HepG2 (cell line): ENCODE measurements around the gene POLDIP3. TPM values are rescaled to one million over a fixed set of nuclear protein-coding genes. Genes with fewer than 3 reads are reported as not detected.

Experiments
- BCL3 ChIP-seq: sonication (generic); formaldehyde crosslinking; IDR thresholded peaks from 2 replicates; pipeline ENCODE4 v1.5.1; 2020; ENCODE audit warnings: mild to moderate bottlenecking, missing genetic modification reagents, moderate library complexity
- CBFB ChIP-seq: sonication (generic); formaldehyde crosslinking; IDR thresholded peaks from 2 replicates; pipeline ENCODE4 v1.4.0; 2020; ENCODE audit warnings: missing genetic modification reagents
- FOXC1 ChIP-seq: sonication (generic); formaldehyde crosslinking; IDR thresholded peaks from 2 replicates; pipeline ENCODE4 v1.8.0; 2022; ENCODE audit warnings: mild to moderate bottlenecking, missing genetic modification reagents, borderline replicate concordance
- NCOA1 ChIP-seq: sonication (generic); formaldehyde crosslinking; IDR thresholded peaks from 2 replicates; pipeline ENCODE4 v1.9.0; 2021; ENCODE audit warnings: missing genetic modification reagents
- NR3C1 ChIP-seq: sonication (generic); formaldehyde crosslinking; IDR thresholded peaks from 2 replicates; pipeline ENCODE4 v1.4.0; 2020; ENCODE audit warnings: missing genetic modification reagents
- RBFOX2 ChIP-seq: fragments of 200-400 bp; formaldehyde crosslinking; IDR thresholded peaks from 2 replicates; pipeline ENCODE4 v1.6.1; 2017; ENCODE audit warnings: low read depth, mild to moderate bottlenecking, low read length
- RBM22 ChIP-seq: fragments of 200-400 bp; formaldehyde crosslinking; optimal IDR thresholded peaks from 2 replicates; pipeline ENCODE3; 2017; ENCODE audit warnings: mild to moderate bottlenecking, low read length, moderate library complexity
- RBM39 ChIP-seq: fragments of 200-400 bp; formaldehyde crosslinking; IDR thresholded peaks from one replicate; pipeline ENCODE4 v1.6.1; 2018; ENCODE audit warnings: antibody characterized with exemption, mild to moderate bottlenecking, low read depth, low read length; ENCODE audit not compliant: poor library complexity, severe bottlenecking
- SMARCE1 ChIP-seq: fragments of 450-650 bp; IDR thresholded peaks from 2 replicates; pipeline ENCODE4 v1.6.1; 2017; ENCODE audit warnings: borderline replicate concordance
- SNRNP70 ChIP-seq: fragments of 200-400 bp; formaldehyde crosslinking; IDR thresholded peaks from 2 replicates; pipeline ENCODE4 v1.6.1; 2017; ENCODE audit warnings: mild to moderate bottlenecking, low read depth, low read length, moderate library complexity
- ZC3H13 ChIP-seq: sonication (generic); formaldehyde crosslinking; IDR thresholded peaks from 2 replicates; pipeline ENCODE4 v1.8.1; 2023; ENCODE audit warnings: mild to moderate bottlenecking, missing genetic modification reagents, moderate library complexity
- ZNF121 ChIP-seq: sonication (generic); formaldehyde crosslinking; IDR thresholded peaks from 2 replicates; pipeline ENCODE4 v1.5.0; 2020; ENCODE audit warnings: mild to moderate bottlenecking, missing genetic modification reagents
- ZNF543 ChIP-seq: sonication (generic); formaldehyde crosslinking; IDR thresholded peaks from 2 replicates; pipeline ENCODE4 v1.4.0; 2020; ENCODE audit warnings: mild to moderate bottlenecking, missing genetic modification reagents
- ZNF761 ChIP-seq: sonication (generic); formaldehyde crosslinking; conservative IDR thresholded peaks from 2 replicates; pipeline ENCODE4 v1.4.0; 2020; ENCODE audit warnings: mild to moderate bottlenecking, missing genetic modification reagents
- ZNF772 ChIP-seq: sonication (generic); formaldehyde crosslinking; IDR thresholded peaks from 2 replicates; pipeline ENCODE4 v1.5.0; 2020; ENCODE audit warnings: mild to moderate bottlenecking, missing genetic modification reagents
- polyA plus RNA-seq, 8 experiments: library from polyadenylated mRNA; depleted of rRNA in 3 of 8; stranded (reverse) in 7 of 8; unstranded in 1 of 8; fragments of >200 nt; fragmentation: Illumina TruSeq in 4 of 8; extraction: Trizol in 4 of 8; gene quantifications; 2 replicates each; pipeline versions ENCODE4 v1.2.1 to v1.2.3, GENCODE V29; 2011 to 2016; ENCODE audit warnings: low read depth in 4 of 8, missing spikeins in 1 of 8, mixed read lengths in 1 of 8; ENCODE audit not compliant: insufficient read depth in 1 of 8
- total RNA-seq, 5 experiments: library from RNA; depleted of rRNA; stranded (reverse); fragments of >200 nt; fragmentation: Illumina TruSeq; extraction: Trizol; gene quantifications; 2 replicates each; pipeline ENCODE4 v1.2.3, GENCODE V29; 2016; ENCODE audit warnings: low read depth in 1 of 5
- TF ChIP-seq, protein P1 (sequence below): sonication (generic); formaldehyde crosslinking; conservative IDR thresholded peaks from 2 replicates; pipeline ENCODE4 v1.8.0; 2022; ENCODE audit warnings: mild to moderate bottlenecking, moderate library complexity, missing genetic modification reagents
- TF ChIP-seq, protein P2 (sequence below): sonication (generic); formaldehyde crosslinking; IDR thresholded peaks from 2 replicates; pipeline ENCODE4 v1.4.0; 2020; ENCODE audit warnings: missing genetic modification reagents
- TF ChIP-seq, protein P3 (sequence below): sonication (generic); formaldehyde crosslinking; IDR thresholded peaks from 2 replicates; pipeline ENCODE4 v1.8.0; 2022; ENCODE audit warnings: missing genetic modification reagents, mild to moderate bottlenecking, borderline replicate concordance
- TF ChIP-seq, protein P4 (sequence below): sonication (generic); formaldehyde crosslinking; IDR thresholded peaks from 2 replicates; pipeline ENCODE4 v1.5.1; 2020; ENCODE audit warnings: missing genetic modification reagents, mild to moderate bottlenecking, borderline replicate concordance
- TF ChIP-seq, protein P5 (sequence below): sonication (generic); formaldehyde crosslinking; IDR thresholded peaks from 2 replicates; pipeline ENCODE4; 2020; ENCODE audit warnings: missing genetic modification reagents, mild to moderate bottlenecking, borderline replicate concordance

Gene POLDIP3
- total and polyA plus RNA-seq, 2 of the 13 experiments (the other 11 are each of a cell fraction or from before 2014, with no cell fraction given) = 45.8 to 47.4 TPM

DNA sequence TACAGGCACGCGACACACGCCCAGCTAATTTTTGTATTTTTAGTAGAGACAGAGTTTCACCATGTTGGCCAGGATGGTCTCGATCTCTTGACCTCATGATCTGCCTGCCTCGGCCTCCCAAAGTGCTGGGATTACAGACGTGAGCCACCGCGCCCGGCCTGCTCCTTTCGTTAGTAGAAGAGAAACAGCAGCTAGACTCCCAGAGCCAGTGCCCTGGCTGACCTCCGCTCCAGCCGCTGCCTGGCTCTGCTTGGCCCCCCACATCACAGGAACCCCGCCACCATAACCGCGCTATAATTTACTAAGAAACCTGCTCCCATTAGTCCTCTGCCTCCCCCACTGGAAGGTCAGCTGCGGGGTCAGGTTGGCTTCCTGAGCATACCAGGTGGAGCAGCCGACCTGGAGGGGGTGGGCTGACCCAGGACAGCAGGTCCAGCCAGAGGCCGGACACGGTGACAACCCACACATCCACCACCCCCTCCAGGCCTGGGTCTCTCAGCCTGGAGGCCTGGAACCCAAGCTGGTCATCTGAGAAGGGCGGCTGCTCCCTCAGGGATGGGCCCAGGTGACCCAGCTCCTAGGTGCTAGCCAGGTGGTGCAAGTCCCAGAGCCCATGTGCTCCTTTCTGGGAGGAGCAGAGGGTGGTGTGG is 7.5 kb upstream of the POLDIP3 start (continued):
- TF ChIP-seq, protein P1, sequence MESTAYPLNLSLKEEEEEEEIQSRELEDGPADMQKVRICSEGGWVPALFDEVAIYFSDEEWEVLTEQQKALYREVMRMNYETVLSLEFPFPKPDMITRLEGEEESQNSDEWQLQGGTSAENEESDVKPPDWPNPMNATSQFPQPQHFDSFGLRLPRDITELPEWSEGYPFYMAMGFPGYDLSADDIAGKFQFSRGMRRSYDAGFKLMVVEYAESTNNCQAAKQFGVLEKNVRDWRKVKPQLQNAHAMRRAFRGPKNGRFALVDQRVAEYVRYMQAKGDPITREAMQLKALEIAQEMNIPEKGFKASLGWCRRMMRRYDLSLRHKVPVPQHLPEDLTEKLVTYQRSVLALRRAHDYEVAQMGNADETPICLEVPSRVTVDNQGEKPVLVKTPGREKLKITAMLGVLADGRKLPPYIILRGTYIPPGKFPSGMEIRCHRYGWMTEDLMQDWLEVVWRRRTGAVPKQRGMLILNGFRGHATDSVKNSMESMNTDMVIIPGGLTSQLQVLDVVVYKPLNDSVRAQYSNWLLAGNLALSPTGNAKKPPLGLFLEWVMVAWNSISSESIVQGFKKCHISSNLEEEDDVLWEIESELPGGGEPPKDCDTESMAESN (CRISPR knock-in tag) = no peak
- TF ChIP-seq, protein P2, sequence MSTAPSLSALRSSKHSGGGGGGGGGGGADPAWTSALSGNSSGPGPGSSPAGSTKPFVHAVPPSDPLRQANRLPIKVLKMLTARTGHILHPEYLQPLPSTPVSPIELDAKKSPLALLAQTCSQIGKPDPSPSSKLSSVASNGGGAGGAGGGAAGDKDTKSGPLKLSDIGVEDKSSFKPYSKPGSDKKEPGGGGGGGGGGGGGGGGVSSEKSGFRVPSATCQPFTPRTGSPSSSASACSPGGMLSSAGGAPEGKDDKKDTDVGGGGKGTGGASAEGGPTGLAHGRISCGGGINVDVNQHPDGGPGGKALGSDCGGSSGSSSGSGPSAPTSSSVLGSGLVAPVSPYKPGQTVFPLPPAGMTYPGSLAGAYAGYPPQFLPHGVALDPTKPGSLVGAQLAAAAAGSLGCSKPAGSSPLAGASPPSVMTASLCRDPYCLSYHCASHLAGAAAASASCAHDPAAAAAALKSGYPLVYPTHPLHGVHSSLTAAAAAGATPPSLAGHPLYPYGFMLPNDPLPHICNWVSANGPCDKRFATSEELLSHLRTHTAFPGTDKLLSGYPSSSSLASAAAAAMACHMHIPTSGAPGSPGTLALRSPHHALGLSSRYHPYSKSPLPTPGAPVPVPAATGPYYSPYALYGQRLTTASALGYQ = no peak
- TF ChIP-seq, protein P3, sequence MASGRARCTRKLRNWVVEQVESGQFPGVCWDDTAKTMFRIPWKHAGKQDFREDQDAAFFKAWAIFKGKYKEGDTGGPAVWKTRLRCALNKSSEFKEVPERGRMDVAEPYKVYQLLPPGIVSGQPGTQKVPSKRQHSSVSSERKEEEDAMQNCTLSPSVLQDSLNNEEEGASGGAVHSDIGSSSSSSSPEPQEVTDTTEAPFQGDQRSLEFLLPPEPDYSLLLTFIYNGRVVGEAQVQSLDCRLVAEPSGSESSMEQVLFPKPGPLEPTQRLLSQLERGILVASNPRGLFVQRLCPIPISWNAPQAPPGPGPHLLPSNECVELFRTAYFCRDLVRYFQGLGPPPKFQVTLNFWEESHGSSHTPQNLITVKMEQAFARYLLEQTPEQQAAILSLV (CRISPR knock-in tag) = no peak
- no peak for TF ChIP-seq RBM39
- 0 out of 2 replicates have a peak, but pooled peaks have one; percentile 16 for TF ChIP-seq ZNF761
- no peak for TF ChIP-seq SNRNP70
- TF ChIP-seq RBM22 = peak; percentile 20
- no peak for TF ChIP-seq ZNF121 (CRISPR knock-in tag)
- TF ChIP-seq RBFOX2 = 0 out of 2 replicates have a peak, but pooled peaks have one; percentile 1
- TF ChIP-seq FOXC1 (CRISPR knock-in tag) = no peak
- TF ChIP-seq ZNF772 (CRISPR knock-in tag) = no peak
- TF ChIP-seq, protein P4, sequence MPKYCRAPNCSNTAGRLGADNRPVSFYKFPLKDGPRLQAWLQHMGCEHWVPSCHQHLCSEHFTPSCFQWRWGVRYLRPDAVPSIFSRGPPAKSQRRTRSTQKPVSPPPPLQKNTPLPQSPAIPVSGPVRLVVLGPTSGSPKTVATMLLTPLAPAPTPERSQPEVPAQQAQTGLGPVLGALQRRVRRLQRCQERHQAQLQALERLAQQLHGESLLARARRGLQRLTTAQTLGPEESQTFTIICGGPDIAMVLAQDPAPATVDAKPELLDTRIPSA (CRISPR knock-in tag) = no peak
- no peak for TF ChIP-seq NCOA1 (CRISPR knock-in tag)
- TF ChIP-seq, protein P5, sequence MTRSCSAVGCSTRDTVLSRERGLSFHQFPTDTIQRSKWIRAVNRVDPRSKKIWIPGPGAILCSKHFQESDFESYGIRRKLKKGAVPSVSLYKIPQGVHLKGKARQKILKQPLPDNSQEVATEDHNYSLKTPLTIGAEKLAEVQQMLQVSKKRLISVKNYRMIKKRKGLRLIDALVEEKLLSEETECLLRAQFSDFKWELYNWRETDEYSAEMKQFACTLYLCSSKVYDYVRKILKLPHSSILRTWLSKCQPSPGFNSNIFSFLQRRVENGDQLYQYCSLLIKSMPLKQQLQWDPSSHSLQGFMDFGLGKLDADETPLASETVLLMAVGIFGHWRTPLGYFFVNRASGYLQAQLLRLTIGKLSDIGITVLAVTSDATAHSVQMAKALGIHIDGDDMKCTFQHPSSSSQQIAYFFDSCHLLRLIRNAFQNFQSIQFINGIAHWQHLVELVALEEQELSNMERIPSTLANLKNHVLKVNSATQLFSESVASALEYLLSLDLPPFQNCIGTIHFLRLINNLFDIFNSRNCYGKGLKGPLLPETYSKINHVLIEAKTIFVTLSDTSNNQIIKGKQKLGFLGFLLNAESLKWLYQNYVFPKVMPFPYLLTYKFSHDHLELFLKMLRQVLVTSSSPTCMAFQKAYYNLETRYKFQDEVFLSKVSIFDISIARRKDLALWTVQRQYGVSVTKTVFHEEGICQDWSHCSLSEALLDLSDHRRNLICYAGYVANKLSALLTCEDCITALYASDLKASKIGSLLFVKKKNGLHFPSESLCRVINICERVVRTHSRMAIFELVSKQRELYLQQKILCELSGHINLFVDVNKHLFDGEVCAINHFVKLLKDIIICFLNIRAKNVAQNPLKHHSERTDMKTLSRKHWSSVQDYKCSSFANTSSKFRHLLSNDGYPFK (CRISPR knock-in tag) = no peak
- 0 out of 2 replicates have a peak, but pooled peaks have one; percentile 27 for TF ChIP-seq ZC3H13
- TF ChIP-seq ZNF543 = 0 out of 2 replicates have a peak, but pooled peaks have one; percentile 31
- TF ChIP-seq NR3C1 (CRISPR knock-in tag) = no peak
- TF ChIP-seq BCL3 (CRISPR knock-in tag) = no peak
- no peak for TF ChIP-seq CBFB
- no peak for TF ChIP-seq SMARCE1
